D341Med (cell line): ENCODE measurements around the gene NR1D1.

ENCODE experiments used
- DNase-seq: peaks from one replicate; pipeline ENCODE4 v3.0.0; 2012; ENCODE audit warnings: low spot score

NR1D1 gene

DNA sequence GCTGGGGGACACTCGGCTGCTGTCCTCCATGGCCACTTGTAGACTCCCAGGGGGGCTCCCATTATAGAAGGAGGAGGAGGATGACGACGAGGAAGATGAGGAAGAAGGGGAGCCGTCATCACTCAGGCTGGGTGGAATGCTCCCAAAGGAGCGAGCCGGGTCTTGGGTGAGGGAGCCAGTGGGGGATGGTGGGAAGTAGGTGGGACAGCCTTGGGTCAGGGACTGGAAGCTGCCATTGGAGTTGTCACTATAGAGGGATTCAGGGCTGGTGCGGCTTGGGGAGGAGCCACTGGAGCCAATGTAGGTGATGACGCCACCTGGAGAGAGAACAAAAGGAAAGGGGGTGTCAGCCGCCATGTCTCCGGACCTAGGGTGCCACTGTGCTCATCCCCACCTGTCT lies 3.3 kb downstream of the NR1D1 start:
- DNase-seq: no peak

DNA sequence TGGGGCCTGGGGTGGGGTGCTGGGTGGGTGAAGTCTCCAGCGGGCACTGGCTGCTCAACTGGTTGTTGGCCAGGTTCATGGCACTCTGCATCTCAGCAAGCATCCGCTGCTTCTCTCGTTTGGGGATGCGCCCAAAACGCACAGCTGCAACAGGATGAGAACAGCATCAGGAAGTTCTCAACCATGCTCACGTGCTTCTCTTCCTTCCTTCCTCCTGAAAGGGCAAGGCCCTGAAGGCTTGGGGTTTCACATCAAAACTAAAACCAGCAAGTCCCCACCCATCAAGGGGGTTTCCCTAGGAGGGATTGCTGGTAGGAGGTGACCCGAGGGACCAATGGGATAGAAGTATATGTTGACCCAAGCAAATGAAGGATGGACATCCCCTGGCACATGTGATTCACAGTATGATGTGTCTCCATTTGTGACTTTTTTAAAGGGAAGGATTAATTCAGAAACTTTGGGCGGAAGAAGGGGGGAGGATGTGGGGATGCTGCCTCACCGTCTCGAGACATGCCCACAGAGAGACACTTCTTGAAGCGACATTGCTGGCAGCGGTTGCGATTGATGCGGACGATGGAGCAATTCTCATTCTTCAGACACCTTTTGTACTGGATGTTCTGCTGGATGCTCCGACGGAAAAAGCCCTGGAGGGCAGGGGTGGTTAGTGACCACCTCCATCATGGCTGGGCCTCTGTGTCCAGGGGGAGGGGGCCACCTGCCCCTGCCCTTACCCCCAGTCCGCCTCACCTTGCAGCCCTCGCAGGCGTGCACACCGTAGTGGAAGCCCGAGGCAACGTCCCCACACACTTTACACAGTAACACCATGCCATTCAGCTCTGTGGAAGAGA lies 4.2 kb downstream of the NR1D1 start:
- no peak for DNase-seq

- DNase-seq: no peak
Observed at GRCh38 chr17:40095351-40095943, 4.9 kb downstream of the NR1D1 start.

- DNase-seq: no peak
Observed at GRCh38 chr17:40094874-40095273, 5.5 kb downstream of the NR1D1 start.

GRCh38 chr17:40093580-40094201 lies 6.7 kb downstream of the NR1D1 start:
- no peak for DNase-seq

DNA sequence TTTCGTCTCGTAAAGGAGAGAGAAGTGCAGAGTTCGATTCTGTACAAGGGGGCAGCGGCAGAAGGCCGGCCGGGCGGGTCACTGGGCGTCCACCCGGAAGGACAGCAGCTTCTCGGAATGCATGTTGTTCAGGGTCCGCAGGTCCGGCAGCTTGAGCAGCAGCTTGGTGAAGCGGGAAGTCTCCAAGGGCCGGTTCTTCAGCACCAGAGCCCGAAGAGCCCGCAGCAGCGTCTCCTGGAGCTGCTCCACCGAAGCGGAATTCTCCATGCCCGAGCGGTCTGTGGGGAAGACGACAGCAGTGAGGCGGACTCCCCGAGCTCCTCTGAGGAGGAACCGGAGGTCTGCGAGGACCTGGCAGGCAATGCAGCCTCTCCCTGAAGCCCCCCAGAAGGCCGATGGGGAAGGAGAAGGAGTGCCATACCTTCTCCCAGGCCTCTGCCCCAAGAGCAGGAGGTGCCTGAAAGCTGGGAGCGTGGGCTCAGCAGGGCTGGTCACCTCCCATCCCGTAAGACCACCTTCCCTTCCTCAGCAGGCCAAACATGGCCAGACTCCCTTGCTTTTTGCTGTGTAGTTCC lies 7.3 kb downstream of the NR1D1 start:
- DNase-seq: no peak

- DNase-seq: no peak
Observed at GRCh38 chr17:40092581-40092980, 7.8 kb downstream of the NR1D1 start.

GRCh38 chr17:40091691-40092397 lies 8.5 kb downstream of the NR1D1 start:
- DNase-seq: no peak

DNA sequence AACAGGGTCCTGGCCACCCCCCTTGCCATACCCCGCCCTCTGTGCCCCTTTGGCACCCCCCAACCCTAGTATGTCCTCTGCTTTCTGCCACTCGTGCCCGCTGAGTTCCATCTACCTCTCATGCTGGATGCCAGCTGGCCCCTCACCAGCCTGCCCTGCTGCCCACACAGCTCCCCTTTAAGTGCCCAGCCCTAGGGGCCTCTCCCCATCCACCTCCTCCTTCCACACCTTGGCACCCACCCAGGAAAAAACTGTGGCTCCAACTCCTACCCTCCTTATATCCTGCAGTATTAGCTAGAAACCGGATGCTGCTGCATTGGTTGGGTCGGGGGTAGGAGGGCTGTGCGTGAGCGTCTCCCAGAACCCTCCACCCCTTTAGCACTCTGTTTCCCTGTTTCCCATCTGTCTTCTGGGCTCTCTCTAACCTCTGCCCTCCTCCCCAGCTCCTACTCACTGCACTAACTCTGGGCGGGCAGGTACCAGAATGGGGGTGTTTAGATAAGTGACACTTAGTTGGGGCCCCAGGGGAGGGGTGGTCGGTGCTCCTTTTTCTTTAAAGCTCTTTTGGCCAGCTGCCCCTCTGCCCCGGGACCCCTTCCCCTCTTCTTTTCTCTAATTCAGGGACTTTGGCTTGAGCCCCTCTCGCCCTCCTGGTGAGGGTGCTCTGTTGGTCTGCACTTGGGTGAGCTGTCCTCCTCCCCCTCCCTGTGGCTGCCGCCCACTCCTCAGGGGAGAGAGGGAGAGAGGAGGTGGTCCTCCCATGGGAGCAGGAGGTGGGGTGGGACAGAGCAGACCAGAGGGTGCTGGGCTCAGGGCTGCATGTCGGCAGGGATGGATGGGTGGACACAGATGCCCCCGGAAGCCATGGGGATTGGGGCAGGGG lies 9.9 kb downstream of the NR1D1 start:
- no peak for DNase-seq

- DNase-seq: no peak
Observed at GRCh38 chr17:40089077-40089895, 11.1 kb downstream of the NR1D1 start.

- DNase-seq: no peak
Observed at GRCh38 chr17:40087903-40088718, 12.3 kb downstream of the NR1D1 start.

GRCh38 chr17:40087049-40087794 lies 13.2 kb downstream of the NR1D1 start:
- DNase-seq: no peak

DNA sequence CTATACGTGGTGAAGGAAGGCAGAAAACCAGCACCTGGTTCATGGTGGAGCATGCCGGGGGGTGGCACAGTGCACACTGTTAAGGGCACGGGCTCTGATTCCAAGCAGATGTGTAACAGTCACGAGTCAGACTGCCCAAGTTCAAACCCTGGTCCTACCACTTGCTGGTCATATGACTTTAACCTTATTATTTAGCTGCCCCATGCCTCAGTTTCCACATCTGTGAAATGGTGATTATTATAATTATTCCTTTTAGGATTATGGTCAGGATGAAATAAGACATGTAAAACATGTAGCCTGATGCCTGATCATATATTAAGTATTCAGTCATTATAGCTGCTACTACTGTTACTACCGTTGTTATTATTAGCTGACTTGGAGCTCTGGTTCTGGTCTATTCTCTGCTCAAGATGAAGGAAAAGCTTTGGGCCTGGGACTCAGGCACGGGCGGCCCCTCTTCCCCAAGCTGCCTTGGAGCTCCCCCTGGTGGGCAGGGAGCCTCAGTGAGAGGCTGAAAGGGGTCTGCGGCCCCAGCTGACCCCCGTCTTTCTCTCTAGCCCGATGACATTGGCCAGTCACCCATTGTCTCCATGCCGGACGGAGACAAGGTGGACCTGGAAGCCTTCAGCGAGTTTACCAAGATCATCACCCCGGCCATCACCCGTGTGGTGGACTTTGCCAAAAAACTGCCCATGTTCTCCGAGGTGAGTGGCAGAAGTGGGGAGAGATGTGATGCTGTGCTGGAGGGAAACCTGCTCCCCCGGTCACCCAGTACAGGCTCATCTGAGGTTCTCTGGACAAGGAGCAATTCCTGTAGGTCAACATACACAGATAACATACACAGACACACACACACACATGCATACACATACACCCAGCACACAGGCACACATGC lies 14.0 kb downstream of the NR1D1 start:
- DNase-seq: peak; percentile 96

DNA sequence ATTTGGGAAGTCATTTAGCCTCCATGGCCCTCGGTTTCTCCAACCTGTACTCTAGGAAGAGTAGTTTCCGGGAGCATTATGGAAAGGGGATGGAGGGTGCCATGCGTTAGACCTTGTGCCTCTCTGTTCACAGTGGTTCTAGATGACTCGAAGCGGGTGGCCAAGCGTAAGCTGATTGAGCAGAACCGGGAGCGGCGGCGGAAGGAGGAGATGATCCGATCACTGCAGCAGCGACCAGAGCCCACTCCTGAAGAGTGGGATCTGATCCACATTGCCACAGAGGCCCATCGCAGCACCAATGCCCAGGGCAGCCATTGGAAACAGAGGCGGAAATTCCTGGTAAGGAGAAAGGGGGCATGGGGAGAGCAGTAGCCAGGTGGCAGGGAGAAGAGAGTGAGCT lies 15.9 kb downstream of the NR1D1 start:
- DNase-seq: no peak

GRCh38 chr17:40079545-40079944 lies 20.8 kb downstream of the NR1D1 start:
- DNase-seq: no peak

GRCh38 chr17:40076591-40076990 lies 23.8 kb downstream of the NR1D1 start:
- no peak for DNase-seq

GRCh38 chr17:40075942-40076498 lies 24.4 kb downstream of the NR1D1 start:
- no peak for DNase-seq
